HG03025 (cell line): Measurements from ENCODE around the gene NPB.

ENCODE experiments used
- ATAC-seq: cut with Tn5 transposase; IDR thresholded peaks from one replicate; pipeline ENCODE4 v1.9.1; 2021; ENCODE audit warnings: mild to moderate bottlenecking, moderate library complexity; ENCODE audit not compliant: unreplicated experiment, low FRiP score

The NPB gene

DNA sequence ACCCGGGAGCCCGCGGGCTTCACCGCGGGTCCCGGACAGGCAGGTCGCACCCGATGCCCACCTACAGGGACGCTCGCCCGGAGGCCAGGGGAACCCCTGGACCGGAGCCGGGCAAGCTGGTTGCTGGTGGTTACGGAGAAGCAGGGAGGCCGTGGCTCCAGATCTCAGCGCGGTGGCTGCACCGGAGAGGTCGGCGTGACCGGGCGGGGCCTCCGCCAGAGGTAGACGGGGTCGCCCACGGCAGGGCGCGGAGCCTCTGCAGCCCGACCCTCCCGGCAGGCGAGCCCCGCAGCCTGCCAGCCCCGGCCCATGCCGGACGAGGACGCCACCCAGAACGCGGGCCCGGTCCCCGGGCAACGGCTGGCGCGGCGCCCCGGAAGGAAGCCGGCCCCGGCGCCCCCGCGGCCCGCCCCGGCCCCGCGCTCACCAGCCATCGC, 8.8 kb downstream of the NPB start:
- ATAC-seq: peak; percentile 28

DNA sequence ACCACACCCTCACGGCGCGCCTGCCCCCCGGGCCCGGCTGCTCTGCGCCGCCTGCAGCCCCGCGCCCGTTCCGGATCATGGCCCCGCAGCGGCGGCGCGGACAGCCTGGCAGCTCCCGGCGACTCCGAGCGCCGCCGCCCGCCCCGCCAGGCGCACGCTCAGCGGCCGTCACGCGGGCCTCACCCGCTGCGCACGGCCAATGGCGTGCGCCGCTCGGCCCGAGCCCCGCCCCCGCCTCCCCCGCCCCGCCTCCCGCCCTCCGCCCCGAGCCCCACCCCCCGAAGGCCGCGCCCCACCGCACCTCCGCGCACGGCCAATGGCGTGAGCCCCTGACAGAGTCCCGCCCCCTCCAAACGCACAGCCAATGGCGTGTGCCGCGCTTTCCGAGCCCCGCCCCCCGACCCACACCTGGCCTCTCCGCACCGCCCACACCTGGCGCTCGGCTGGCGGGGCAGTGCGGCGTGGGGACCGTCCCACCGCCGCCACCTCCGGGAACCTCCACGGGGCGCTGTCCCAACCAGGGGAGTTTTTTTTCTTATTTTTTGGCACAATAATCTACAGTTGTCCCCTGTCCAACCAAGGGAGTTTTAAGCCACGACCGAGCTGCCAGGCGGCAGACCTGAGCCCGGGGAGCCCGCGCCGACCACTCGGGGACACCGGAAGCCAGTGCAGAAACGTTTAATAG, 9.4 kb downstream of the NPB start, which contains the start of gene PCYT2:
Gene PCYT2 (minus strand): TSS at position 123 of the 685 bp plus-strand sequence. CDS start 44 bp downstream, at position 79.
- peak; percentile 61 for ATAC-seq

DNA sequence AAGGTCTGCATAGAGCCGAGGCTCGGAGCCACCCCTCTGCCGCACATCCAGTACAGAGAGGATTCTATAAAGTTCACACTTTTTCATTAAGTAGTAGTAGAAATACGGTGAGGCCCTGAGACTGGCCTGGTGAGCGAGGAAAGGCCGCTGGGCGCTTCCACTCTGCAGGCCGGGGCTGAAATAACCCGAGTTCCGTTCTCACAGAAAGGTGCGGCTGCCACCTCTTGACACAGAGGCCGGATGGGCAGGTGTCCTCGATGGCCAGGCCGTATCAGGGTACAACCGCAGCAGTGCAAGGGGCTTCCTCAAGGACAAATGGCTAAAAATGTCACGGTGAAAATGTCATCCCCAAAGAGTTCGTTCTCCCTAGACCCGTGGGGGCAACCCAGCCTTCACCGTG, 9.9 kb downstream of the NPB start:
- ATAC-seq: no peak

DNA sequence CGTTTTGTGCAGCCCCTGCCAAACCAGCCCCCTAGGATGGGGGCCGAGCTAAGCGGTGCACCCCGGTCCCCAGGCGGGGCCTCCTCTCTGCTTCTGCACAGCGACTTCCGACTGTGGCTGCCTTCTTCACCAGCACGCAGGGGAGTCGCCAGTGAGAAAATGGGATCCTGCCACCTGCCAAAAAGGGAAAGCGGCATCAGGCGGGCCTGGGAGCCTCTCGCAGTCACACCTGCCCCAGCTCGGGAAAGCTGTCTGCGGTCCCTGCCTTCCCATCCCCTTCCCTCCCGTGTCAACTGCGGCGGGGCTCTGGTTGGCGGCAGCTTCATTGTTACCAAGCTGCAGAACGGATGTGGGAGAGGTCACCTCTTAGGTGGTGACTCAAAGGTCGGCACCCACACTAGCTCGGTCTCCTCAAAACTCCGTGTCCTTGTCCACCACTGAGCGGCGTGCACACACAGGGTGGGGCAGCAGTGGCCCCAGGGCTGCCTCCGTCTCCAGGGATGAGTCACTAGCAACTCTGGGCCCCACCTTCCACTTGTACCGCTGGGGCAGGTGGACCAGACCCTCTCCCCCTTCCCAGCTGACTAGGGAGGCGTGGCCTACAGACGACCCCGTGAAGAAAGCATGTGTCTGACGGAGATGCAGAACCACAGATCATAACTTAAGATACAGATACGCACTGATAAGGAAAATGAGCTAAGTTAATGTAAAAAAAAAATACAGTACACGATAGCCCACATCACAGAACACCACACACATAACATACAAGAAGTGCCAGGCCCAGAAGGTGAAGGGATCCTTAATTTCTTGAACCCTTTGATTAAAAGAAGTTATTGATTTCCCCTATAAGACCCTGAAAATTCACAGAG, 10.6 kb downstream of the NPB start:
- no peak for ATAC-seq

DNA sequence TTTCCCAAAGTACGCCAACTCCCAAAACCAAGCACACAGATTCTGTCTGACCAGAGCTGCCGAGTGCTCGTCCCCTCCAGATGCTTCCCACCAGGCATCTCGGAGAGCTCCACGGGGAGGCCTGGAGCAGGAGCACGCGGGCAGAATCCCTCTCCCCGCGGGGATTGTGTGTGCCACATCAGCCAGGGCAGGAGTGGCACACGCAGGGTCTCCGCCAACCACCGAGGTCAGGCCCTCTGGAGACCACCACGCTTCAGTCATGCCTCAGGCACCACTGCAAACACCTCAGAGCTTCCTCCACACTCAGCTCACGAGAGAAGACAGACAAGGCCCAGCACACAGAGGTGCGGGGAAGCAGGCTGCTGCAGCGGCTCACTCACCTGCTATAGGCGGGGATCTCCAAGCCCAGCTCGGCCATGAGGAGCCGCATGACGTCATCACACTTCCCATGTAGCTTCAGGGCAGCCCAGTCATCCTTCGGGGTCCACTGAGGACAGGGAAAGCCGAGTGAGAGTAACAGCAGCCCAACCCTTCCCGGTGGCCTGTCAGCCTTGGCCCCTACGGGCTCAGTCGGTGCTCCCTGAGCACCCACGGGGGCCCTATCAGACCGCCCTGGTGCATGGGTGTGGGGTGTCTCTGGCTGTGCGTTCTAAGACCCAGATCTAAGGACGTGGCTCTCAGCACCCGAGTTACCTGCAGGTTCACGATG, 11.5 kb downstream of the NPB start:
- no peak for ATAC-seq

DNA sequence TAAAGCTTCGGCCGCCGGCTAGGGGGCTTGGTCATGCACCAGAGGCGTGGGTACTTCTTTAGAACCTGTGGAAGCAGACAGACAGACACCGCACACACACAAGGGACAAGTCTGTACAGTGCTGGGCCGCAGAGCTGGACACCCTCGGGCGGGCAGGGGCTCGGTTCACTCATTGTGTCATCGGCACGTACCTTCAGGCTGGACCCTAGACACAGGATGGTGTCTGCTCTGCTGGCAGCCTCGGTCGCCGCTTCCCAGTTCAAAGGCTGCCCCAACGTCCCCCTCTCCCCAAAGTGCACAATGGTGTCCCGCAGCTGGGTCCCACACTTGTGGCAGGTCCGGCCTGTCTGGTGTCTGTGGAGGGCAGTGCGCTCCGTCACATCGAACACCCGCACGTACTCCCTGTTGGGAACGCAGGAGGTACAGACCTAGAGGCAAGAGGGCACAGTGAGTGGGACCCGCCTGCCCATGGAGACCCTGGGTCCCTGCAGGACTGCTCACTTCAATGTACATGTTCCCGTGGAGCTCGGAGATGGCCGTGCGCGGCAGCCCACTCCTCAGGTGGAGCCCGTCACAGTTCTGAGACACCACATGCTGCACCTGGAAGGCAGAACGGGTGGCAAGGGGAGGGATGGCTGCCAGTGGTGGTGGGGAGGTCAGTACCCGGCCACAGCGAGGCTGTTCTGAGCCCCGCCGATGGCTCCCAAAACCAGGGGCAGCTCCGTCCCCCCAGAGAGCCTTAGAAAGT, 12.2 kb downstream of the NPB start:
- ATAC-seq: no peak

DNA sequence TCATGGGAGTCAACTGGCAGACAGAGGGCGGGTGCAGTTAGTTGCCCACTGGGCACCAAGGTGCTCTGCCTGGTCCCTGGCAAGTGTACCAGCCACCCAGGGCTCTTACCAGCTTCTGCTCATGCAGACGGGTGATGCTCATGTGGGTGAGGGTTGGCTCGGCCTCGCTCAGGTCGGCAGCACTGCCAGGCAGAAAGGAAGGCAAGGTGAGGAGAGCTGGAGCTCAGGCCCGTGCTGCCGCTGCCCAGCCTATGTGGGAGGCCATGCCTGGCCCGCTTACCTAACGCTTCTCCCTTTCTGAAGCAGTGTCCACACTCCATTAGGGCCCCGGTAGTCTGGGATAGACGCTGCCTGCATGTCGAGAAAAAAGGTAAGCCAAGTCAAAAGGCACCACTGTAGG, 13.3 kb downstream of the NPB start:
- ATAC-seq: no peak

DNA sequence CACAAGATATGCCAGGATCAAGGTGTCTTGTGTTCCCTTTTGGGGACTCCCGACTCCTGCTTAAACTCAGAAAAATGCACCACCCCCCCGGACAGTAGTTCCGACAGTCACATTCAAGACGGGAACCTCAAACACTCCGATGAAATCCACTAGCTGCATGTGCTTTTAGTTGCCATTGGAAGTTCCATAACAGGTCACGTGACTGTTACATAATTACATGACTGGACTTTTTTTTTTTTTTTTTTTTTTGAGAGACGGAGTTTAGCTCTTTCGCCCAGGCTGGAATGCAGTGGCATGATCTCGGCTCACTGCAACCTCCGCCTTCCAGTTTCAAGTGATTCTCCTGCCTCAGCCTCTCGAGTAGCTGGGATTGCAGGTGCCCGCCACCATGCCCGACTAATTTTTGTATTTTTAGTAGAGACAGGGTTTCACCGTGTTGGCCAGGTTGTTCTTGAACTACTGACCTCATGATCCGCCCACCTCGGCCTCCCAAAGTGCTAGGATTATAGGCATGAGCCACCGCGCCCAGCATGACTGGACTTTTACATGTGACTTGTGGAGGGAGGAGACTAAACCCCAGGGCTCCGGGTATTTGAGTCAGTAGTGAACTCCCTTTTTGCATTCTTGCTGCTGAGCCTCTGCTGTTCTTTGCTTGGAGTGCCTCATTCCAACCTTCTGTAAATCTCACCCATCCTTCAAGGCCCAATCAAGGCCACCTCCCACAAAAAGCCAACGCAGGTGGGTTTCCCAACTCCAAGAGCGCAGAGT, 14.4 kb downstream of the NPB start:
- ATAC-seq: no peak

DNA sequence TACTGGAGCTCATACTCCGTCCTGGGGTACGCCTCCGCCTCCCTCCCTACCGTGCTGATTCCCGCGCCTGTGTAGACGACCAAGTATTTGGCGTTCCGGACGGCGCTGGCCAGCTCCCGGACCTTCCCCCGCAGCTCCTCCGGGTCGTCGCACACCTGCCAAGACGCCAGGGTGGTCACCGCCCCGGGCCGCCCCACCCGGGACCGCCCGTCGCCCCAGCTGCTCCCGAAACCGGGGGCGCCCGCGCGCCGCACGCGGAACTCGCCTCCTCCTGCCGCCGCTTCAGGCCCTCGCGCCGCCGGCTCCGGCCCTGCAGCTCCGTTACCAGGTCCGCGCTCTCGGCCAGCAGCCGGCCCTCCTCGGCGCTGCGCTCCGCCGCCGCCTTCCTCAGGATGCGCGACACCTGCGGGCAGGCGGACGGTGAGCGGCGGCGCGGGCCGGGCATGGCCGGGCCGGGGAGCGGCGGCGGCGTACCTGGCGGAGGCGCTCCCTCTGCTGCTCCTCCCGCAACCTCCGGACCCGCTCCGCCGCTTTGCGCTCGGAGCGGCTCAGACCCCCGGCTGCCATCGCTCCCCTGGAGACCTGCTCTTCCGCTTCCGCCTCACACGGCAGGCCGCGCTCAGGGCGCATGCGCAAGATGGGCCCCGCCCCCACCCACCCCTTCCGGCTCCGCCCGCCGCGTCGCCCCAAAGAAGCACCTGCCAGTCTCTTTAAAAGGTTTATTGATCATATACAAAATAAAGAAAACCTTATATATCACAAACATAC, 15.7 kb downstream of the NPB start, which contains the start of gene SIRT7:
Gene SIRT7 (minus strand): TSS at position 612 of the 768 bp plus-strand sequence. CDS start 45 bp downstream, at position 567.
- peak; percentile 68 for ATAC-seq

DNA sequence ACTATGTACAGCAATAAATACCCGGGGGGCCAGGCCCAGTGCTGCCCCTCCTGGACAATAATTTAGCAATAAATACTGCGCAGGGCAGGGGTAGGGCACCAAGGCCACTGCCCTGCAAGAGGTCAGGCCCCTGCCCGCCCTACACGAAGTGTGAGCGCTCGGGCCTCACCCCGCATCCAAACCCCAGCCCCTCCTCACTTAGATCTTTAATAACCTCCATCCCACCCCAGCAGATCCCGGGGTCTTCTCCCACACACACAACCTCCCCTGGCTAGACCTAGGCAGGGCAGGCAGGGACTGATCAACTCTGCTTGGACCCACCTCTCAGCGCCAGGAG, 16.3 kb downstream of the NPB start:
- peak; percentile 10 for ATAC-seq

DNA sequence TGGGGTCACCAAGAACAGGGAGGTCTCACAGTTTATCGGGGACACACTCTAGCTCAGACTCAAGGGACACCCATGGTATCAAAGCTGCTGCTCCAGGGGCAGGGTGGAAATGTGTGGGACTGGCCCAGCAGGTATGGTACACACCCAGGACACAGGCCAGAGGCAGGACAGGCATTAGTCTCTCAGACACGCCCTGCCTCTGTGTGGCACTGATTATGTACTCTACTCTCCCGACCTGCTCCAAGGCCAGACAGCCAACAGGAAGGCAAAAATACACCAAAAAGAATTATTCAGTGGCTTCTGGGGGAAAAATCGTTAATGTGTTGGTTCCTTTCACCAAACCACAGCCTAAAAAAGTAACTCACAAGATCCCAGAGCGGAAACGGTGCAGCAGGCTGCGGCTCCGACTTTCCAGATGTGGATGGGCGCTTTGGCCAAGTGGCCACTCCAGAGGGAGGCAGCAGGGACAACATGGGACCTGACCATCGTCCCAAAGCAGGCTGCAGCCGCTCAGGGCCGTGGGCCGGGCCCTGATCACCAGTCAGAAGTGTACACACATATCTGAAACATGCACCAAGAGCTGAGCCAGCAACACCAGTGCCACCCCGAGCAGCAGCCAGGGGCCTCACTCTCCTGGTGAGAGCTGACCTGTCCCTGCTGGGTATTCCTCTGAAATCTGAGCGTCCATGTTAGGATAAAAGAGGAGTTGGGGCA, 17.0 kb downstream of the NPB start:
- ATAC-seq: no peak

DNA sequence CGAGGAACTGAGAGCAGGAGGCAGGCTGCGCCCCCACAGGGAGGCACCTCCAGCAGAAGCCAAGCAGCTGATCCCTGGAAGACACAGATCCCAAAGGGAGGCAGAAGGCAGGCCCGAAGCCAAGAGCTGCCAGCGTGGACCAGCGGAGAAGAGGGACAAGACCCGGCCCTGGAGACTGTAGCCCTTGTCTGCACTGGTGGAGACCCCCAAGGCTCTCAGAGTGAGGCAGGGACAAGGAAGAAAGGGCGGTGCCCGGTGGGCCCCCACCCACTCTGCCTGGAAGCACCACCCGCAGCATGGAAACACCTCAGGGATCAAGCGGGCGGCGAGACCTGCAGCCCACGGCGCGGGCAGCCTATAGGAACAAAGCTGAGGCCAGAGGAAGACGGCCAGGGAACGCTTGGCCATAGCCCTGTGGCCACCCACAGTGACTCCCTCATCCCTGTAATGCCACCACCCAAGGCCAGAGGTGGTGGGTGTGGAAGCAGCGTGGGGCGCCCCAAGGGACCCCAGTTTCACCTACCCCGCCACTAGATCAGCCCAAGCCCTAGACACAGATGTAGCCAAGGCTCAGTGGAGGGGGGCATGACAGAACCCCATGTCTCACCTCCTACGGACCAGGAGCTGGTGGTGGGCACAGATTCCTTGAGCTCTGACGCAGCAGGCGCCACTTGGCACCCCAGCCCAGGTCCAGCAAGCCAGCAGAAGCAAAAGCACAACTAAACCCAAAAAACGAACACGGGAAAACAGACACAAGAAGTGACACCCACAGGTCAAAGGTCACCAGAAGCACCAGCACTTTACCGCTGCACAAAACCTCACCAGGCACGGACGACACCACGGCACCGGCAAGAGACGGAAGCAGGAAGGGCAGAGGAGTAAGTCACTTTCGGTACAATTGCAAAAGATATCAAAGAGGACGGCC, 18.8 kb downstream of the NPB start:
- no peak for ATAC-seq

DNA sequence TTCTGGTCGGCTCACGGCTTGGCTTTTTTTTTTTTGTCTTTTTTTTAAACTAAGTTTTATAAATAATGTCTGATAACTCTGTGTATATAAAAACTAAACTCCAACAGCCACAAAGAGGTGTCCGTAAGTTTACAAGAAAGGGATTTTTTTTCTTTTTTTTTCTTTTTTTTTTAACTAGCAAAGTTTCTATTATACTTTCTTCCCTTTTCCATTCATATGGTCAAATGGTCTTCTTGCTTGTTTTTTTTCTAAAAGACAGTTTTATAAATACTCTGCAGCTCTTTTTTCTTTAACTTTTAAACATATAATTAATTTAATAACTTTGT, 19.5 kb downstream of the NPB start:
- no peak for ATAC-seq

DNA sequence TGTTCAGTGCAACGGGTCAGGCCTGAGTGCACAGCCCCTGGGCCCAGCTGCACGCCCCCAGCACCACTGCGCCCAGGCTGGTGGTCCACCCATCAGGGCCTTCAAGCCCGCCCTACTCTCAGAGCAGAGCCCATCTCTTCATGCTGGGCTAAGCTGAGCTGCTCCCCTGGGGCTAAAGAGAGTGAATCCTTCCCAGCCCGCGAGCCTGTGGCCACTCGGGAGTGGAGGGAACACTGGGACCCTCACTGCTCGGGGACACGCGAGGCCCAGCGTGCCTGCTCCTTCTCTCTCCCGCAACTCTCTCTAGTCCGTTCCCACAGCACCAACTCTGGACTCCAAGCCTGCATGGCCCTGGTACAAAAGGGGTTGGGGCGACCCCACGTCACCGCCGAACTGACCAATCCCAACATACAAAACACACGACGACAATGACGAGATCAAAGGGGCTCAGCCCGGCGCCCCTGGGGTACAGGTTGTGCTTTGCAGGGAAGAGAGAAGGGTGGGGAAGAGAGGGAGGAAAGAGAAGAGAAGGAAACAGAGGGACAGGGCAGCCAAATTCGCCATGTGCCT, 20.0 kb downstream of the NPB start:
- no peak for ATAC-seq

DNA sequence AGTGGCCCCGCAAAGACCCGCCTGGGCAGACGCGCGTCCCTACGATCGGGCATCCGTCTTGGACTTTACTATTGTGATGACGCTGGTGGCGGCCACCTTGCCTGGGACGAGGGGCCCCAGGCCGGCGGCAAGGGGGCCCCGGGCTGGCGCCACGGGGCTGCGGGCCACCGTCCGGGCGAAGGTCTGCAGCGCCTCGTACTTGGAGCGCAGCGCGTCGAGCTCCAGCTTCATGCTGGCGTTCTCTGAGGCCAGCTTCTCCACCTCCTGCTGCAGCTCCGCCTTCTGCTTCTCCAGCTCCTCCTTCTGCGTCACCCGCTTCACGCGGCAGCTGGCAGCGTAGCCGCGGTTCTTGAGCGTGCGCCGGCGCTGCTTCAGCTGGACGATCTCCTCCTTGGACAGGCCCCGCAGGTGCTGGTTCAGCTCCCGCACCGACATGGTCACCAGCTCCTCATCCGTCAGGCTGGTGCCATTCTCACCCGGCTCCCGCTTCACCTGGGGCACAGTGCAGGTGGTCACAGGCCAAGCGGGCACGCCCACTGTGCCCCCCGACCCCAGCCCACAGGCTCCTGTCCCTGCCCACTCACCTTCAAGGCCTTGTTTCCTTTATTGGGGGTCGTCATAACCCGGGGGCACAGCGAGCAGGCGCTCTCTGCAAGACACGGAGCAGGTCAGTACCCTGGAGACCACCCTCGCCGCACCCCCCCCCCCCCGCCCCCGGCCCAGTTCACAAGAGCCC, 20.7 kb downstream of the NPB start:
- ATAC-seq: no peak
